ENCODE measurements around the gene DQX1.

Gene DQX1

GRCh38 chr2:74515981-74516633, 9.9 kb downstream of the DQX1 start:
- Histone ChIP-seq H3K27me3 (ENCODE audit: control insufficient read depth in 1 of 2, insufficient read depth in 2 of 2, low read length in 2 of 2) (peaks cover 75 to 81% of the 10 kb centered on the region in 2 donors), H3K36me3 (ENCODE audit: control insufficient read depth in 2 of 2, insufficient read depth in 2 of 2, low read length in 2 of 2) (no peaks in the 10 kb centered on the region), H3K4me1 (ENCODE audit: control insufficient read depth, insufficient read depth, low read length) (peaks cover 20% of the 10 kb centered on the region), H3K9me3 (ENCODE audit: control insufficient read depth in 2 of 2, low read length in 2 of 2) (no peaks in the 10 kb centered on the region), H3K27ac (ENCODE audit: low read length) (no peak overlapping the region), H3K4me3 (ENCODE audit: low read length in 2 of 2) (peak overlapping the region in 1 of 2 donors; percentile 52), H3K9ac (ENCODE audit: low read length in 2 of 2) (no peak overlapping the region)

- H3K9me3 ChIP-seq (ENCODE audit: control insufficient read depth in 2 of 2, low read length in 2 of 2), result no peaks in the 10 kb centered on the region
- H3K27ac ChIP-seq (ENCODE audit: low read length), result no peak overlapping the region
- peak overlapping the region in 1 of 2 donors; percentile 52 for H3K4me3 ChIP-seq (ENCODE audit: low read length in 2 of 2)
- no peak overlapping the region for H3K9ac ChIP-seq (ENCODE audit: low read length in 2 of 2)
- H3K27me3 ChIP-seq (ENCODE audit: control insufficient read depth in 1 of 2, insufficient read depth in 2 of 2, low read length in 2 of 2), result peaks cover 78 to 84% of the 10 kb centered on the region in 2 donors
- H3K4me1 ChIP-seq (ENCODE audit: control insufficient read depth, insufficient read depth, low read length), result peaks cover 20% of the 10 kb centered on the region
- H3K36me3 ChIP-seq (ENCODE audit: control insufficient read depth in 2 of 2, insufficient read depth in 2 of 2, low read length in 2 of 2), result no peaks in the 10 kb centered on the region
Observed at GRCh38 chr2:74515271-74515980, 10.6 kb downstream of the DQX1 start.

- Histone ChIP-seq H3K27ac (ENCODE audit: low read length) (no peak within 1 kb of the TSS), H3K36me3 (ENCODE audit: control insufficient read depth in 2 of 2, insufficient read depth in 2 of 2, low read length in 2 of 2) (no peaks in the 10 kb centered on the region), H3K9me3 (ENCODE audit: control insufficient read depth in 2 of 2, low read length in 2 of 2) (no peaks in the 10 kb centered on the region), H3K27me3 (ENCODE audit: control insufficient read depth in 1 of 2, insufficient read depth in 2 of 2, low read length in 2 of 2) (peaks cover 77 to 80% of the 10 kb centered on the region in 2 donors), H3K9ac (ENCODE audit: low read length in 2 of 2) (no peak within 1 kb of the TSS), H3K4me1 (ENCODE audit: control insufficient read depth, insufficient read depth, low read length) (peaks cover 20% of the 10 kb centered on the region), H3K4me3 (ENCODE audit: low read length in 2 of 2) (no peak within 1 kb of the TSS)
Observed at GRCh38 chr2:74514368-74515270, 11.4 kb downstream of the DQX1 start, which contains the start of gene TLX2. Gene TLX2 (plus strand): TSS chr2:74514450. CDS start chr2:74514807, 357 bp downstream.

GRCh38 chr2:74513605-74514367, 12.2 kb downstream of the DQX1 start:
- no peaks in the 10 kb centered on the region for H3K9me3 ChIP-seq (ENCODE audit: control insufficient read depth in 2 of 2, low read length in 2 of 2)
- no peak overlapping the region for H3K9ac ChIP-seq (ENCODE audit: low read length in 2 of 2)
- H3K36me3 ChIP-seq (ENCODE audit: control insufficient read depth in 2 of 2, insufficient read depth in 2 of 2, low read length in 2 of 2), result no peaks in the 10 kb centered on the region
- H3K27me3 ChIP-seq (ENCODE audit: control insufficient read depth in 1 of 2, insufficient read depth in 2 of 2, low read length in 2 of 2), result peaks cover 71 to 75% of the 10 kb centered on the region in 2 donors
- peaks cover 20% of the 10 kb centered on the region for H3K4me1 ChIP-seq (ENCODE audit: control insufficient read depth, insufficient read depth, low read length)
- no peak overlapping the region for H3K4me3 ChIP-seq (ENCODE audit: low read length in 2 of 2)
- H3K27ac ChIP-seq (ENCODE audit: low read length), result no peak overlapping the region

- H3K27me3 ChIP-seq (ENCODE audit: control insufficient read depth in 1 of 2, insufficient read depth in 2 of 2, low read length in 2 of 2), result peaks cover 65 to 72% of the 10 kb centered on the region in 2 donors
Observed at GRCh38 chr2:74512744-74513604, 13.1 kb downstream of the DQX1 start.

GRCh38 chr2:74511104-74511989, 14.7 kb downstream of the DQX1 start:
- Histone ChIP-seq H3K27ac (ENCODE audit: low read length) (no peak overlapping the region), H3K36me3 (ENCODE audit: control insufficient read depth in 2 of 2, insufficient read depth in 2 of 2, low read length in 2 of 2) (peaks cover 0 to 2% of the 10 kb centered on the region in 2 donors), H3K4me3 (ENCODE audit: low read length in 2 of 2) (no peak overlapping the region), H3K9me3 (ENCODE audit: control insufficient read depth in 2 of 2, low read length in 2 of 2) (no peaks in the 10 kb centered on the region), H3K27me3 (ENCODE audit: control insufficient read depth in 1 of 2, insufficient read depth in 2 of 2, low read length in 2 of 2) (peaks cover 51 to 63% of the 10 kb centered on the region in 2 donors), H3K9ac (ENCODE audit: low read length in 2 of 2) (no peak overlapping the region), H3K4me1 (ENCODE audit: control insufficient read depth, insufficient read depth, low read length) (peaks cover 36% of the 10 kb centered on the region)

More at GRCh38 chr2:74512744-74513604, 13.1 kb downstream of the DQX1 start:
- H3K9me3 ChIP-seq (ENCODE audit: control insufficient read depth in 2 of 2, low read length in 2 of 2), result no peaks in the 10 kb centered on the region
- no peak overlapping the region for H3K4me3 ChIP-seq (ENCODE audit: low read length in 2 of 2)
- H3K9ac ChIP-seq (ENCODE audit: low read length in 2 of 2), result no peak overlapping the region
- H3K27ac ChIP-seq (ENCODE audit: low read length), result no peak overlapping the region
- peaks cover 25% of the 10 kb centered on the region for H3K4me1 ChIP-seq (ENCODE audit: control insufficient read depth, insufficient read depth, low read length)
- H3K36me3 ChIP-seq (ENCODE audit: control insufficient read depth in 2 of 2, insufficient read depth in 2 of 2, low read length in 2 of 2), result no peaks in the 10 kb centered on the region

- H3K27me3 ChIP-seq (ENCODE audit: control insufficient read depth in 1 of 2, insufficient read depth in 2 of 2, low read length in 2 of 2), result peaks cover 49 to 52% of the 10 kb centered on the region in 2 donors
- no peaks in the 10 kb centered on the region for H3K9me3 ChIP-seq (ENCODE audit: control insufficient read depth in 2 of 2, low read length in 2 of 2)
- H3K4me1 ChIP-seq (ENCODE audit: control insufficient read depth, insufficient read depth, low read length), result peaks cover 37% of the 10 kb centered on the region
- H3K36me3 ChIP-seq (ENCODE audit: control insufficient read depth in 2 of 2, insufficient read depth in 2 of 2, low read length in 2 of 2), result peaks cover 8 to 10% of the 10 kb centered on the region in 2 donors
- H3K9ac ChIP-seq (ENCODE audit: low read length in 2 of 2), result no peak overlapping the region
- no peak overlapping the region for H3K27ac ChIP-seq (ENCODE audit: low read length)
- H3K4me3 ChIP-seq (ENCODE audit: low read length in 2 of 2), result no peak overlapping the region
Observed at GRCh38 chr2:74510272-74510671, 15.8 kb downstream of the DQX1 start.

- Histone ChIP-seq H3K4me3 (ENCODE audit: low read length in 2 of 2) (peak overlapping the region; percentile 98), H3K9me3 (ENCODE audit: control insufficient read depth in 2 of 2, low read length in 2 of 2) (no peaks in the 10 kb centered on the region), H3K27me3 (ENCODE audit: control insufficient read depth in 1 of 2, insufficient read depth in 2 of 2, low read length in 2 of 2) (peaks cover 41 to 44% of the 10 kb centered on the region in 2 donors), H3K9ac (ENCODE audit: low read length in 2 of 2) (peak overlapping the region; percentile 95 to 99), H3K4me1 (ENCODE audit: control insufficient read depth, insufficient read depth, low read length) (peaks cover 34% of the 10 kb centered on the region), H3K27ac (ENCODE audit: low read length) (peak overlapping the region; percentile 97), H3K36me3 (ENCODE audit: control insufficient read depth in 2 of 2, insufficient read depth in 2 of 2, low read length in 2 of 2) (peaks cover 9 to 10% of the 10 kb centered on the region in 2 donors)
Observed at GRCh38 chr2:74507926-74508520, 18.0 kb downstream of the DQX1 start.

Measured in stomach smooth muscle (tissue), 2 donors.